Transverse colon (tissue), 4 donors: ENCODE data around the gene SOX10. TPM values are rescaled to one million over a fixed set of nuclear protein-coding genes. Genes with fewer than 3 reads are reported as not detected.

Experiments
- DNase-seq: peaks from one replicate; pipeline ENCODE4 v3.0.0-alpha.2; 2019
- H3K27ac ChIP-seq, 4 donors: fragments of 200-600 bp; sonication (generic); 2 replicates each; pipeline ENCODE4 v1.5.1; 2016 to 2018; ENCODE audit warnings: inconsistent platforms in 4 of 4
- H3K27me3 ChIP-seq: fragments of 200-600 bp; sonication (generic); 2 replicates; pipeline ENCODE4 v1.5.1; 2017; ENCODE audit warnings: inconsistent platforms
- H3K36me3 ChIP-seq, 4 donors: fragments of 200-600 bp; sonication (generic); 2 replicates each; pipeline ENCODE4 v1.5.1; 2017 to 2019; ENCODE audit warnings: inconsistent platforms in 4 of 4
- H3K4me1 ChIP-seq, 4 donors: fragments of 200-600 bp; sonication (generic); 2 replicates each; pipeline ENCODE4 v1.5.1; 2017 to 2020; ENCODE audit warnings: inconsistent platforms in 4 of 4
- H3K4me3 ChIP-seq, 4 donors: fragments of 200-600 bp; sonication (generic); 1 replicate in 1 of 4; 2 replicates in 3 of 4; pipeline versions ENCODE4 v1.5.1 to v1.6.1; 2017 to 2019; ENCODE audit warnings: inconsistent platforms in 4 of 4
- H3K9me3 ChIP-seq, 2 donors: fragments of 200-600 bp; sonication (generic); 2 replicates each; pipeline ENCODE4 v1.5.1; 2017 to 2019; ENCODE audit warnings: inconsistent platforms in 2 of 2
- EP300 ChIP-seq: sonication (generic); formaldehyde crosslinking; IDR thresholded peaks from one replicate; pipeline ENCODE4 v1.6.1; 2017; ENCODE audit warnings: antibody characterized with exemption, low read depth
- POLR2A ChIP-seq: fragments of 450-650 bp; IDR thresholded peaks from one replicate; pipeline ENCODE4 v1.6.1; 2016; ENCODE audit warnings: antibody characterized with exemption, mild to moderate bottlenecking, moderate library complexity
- POLR2AphosphoS5 ChIP-seq, 3 donors: sonication (generic); formaldehyde crosslinking; IDR thresholded peaks; one replicate each; pipeline ENCODE4 v1.6.1; 2016; ENCODE audit warnings: antibody characterized with exemption in 3 of 3
- WGBS, 2 donors: methylation state at CpG; one replicate each; pipeline ENCODE4 v1.1.5; 2018; ENCODE audit warnings: low coverage in 1 of 2; 5-methylcytosine and 5-hydroxymethylcytosine counted together
- in situ Hi-C, 4 donors: fragments of 200-750 bp; cut with MboI; loops; one replicate each; pipeline versions ENCODE4 v1.15.0 to v1.15.1; 2017; ENCODE audit warnings: low sequenced_read_pairs in 3 of 4, low pct_ligation_motif_present in 1 of 4, low pct_unique_long_range_greater_than_20kb in 1 of 4
- intact Hi-C: fragments of 100-400 bp; cut with DNase I; formaldehyde crosslinking; loops from one replicate; pipeline ENCODE4 v1.15.1; 2023; ENCODE audit warnings: low total_unique reads
- total RNA-seq, 4 donors: library from RNA; depleted of rRNA; stranded (reverse); fragments of >200 nt; gene quantifications; one replicate each; pipeline ENCODE4 v1.1.0, GENCODE V29; 2016
- TF ChIP-seq, protein P1 (sequence below), 5 experiments: fragments of 200-600 bp in 3 of 5; fragments of 450-650 bp in 2 of 5; sonication (generic) in 3 of 5; IDR thresholded peaks; 1 replicate in 2 of 5; 2 replicates in 3 of 5; pipeline ENCODE4 v1.5.1; 2016 to 2017; ENCODE audit warnings: antibody characterized with exemption in 5 of 5, inconsistent platforms in 3 of 5, mild to moderate bottlenecking in 2 of 5, moderate library complexity in 1 of 5

SOX10 gene
- total RNA-seq, 4 donors from 2014 or later: 1.2 to 4.9 (median 3.5) TPM

DNA sequence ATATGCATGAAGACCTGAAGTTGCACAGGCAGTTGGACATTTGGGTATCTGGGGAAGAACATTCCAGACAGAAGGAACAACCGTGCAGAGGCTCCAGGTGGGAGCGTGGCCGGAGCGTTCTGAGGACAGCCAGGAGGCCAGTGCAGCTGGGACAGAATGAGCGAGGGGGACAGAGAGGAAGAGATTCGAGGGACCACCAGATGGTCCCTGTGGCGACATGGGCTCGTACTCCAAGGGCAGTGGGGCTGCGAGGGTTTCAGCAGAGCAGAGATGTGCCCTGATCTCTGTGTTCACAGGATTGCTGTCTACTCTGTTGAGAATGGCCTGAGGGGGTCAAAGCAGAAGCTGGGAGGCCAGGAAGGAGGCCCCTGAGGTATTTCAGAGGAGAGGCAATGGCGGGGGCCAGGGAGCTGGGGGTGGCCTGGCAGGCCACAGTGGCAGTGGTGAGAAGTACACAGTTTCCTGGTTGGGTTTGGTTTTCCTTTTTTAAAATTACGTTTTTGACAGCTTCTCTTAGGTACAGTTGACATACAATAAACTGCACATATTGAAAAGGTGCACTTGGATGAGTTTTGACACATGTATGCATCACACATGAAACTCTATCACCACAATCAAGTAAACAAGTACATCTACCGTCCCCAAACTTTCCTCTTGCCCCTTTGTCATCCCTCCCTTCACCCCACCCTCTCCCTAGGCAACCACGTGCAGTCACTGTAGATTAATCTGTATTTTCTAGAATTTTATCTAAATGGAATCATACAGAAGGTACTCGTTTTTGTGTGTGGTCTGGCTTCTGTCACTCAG lies 24.8 kb upstream of the SOX10 start:
- in situ Hi-C loops: no loop called here
- intact Hi-C loops: no loop called here

DNA sequence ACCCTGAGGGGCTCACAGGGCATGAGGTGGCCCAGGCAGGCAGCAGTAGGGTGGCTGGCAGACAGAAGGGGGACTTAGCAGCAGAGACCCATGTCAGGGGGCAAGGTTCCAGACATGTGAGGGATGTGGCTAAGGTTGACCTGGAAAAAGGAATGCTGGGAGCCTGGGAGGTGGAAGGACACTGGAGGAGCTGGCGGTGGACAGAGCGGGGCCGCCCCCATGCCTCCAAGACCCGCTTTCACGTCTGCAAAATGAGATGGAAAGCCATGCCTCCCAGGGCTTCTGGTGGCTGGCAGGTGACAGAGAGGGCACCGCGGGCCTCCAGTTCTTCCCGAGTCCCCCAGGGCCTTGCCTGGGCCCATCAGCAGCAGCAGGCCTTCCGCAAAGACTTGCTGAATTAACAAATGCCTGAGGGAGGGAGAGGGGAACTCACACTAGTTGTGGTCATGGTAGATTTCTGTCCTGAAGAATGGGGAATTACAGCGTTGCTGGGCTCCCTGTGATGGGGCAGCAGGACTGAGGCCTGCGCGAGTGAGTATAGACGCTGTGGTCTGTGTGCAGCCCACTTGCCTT lies 23.1 kb upstream of the SOX10 start:
- no peaks in the 10 kb centered on the region for H3K4me1 ChIP-seq
- no peaks in the 10 kb centered on the region for H3K36me3 ChIP-seq
- WGBS, 2 donors: 93% methylated on average over 13 of the region's 13 CpGs; no CpG with 5 or more reads in 1 of the 2 donors
- no peaks in the 10 kb centered on the region for H3K9me3 ChIP-seq
- no peak for DNase-seq
- in situ Hi-C loops (no loop called here), intact Hi-C loops (no loop called here)
- no peak overlapping the region for H3K27ac ChIP-seq
- no peaks in the 10 kb centered on the region for H3K27me3 ChIP-seq
- no peak overlapping the region for H3K4me3 ChIP-seq
- no peak for TF ChIP-seq POLR2A
- TF ChIP-seq, protein P1, sequence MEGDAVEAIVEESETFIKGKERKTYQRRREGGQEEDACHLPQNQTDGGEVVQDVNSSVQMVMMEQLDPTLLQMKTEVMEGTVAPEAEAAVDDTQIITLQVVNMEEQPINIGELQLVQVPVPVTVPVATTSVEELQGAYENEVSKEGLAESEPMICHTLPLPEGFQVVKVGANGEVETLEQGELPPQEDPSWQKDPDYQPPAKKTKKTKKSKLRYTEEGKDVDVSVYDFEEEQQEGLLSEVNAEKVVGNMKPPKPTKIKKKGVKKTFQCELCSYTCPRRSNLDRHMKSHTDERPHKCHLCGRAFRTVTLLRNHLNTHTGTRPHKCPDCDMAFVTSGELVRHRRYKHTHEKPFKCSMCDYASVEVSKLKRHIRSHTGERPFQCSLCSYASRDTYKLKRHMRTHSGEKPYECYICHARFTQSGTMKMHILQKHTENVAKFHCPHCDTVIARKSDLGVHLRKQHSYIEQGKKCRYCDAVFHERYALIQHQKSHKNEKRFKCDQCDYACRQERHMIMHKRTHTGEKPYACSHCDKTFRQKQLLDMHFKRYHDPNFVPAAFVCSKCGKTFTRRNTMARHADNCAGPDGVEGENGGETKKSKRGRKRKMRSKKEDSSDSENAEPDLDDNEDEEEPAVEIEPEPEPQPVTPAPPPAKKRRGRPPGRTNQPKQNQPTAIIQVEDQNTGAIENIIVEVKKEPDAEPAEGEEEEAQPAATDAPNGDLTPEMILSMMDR (IDR thresholded peaks at IDR 0.05): no peak
- TF ChIP-seq POLR2AphosphoS5 (IDR thresholded peaks at IDR 0.05): no peak
- TF ChIP-seq EP300: no peak

More for the DNA sequence above, 24.8 kb upstream of the SOX10 start:
- no peaks in the 10 kb centered on the region for H3K27me3 ChIP-seq
- H3K9me3 ChIP-seq: no peaks in the 10 kb centered on the region
- no peaks in the 10 kb centered on the region for H3K4me1 ChIP-seq
- TF ChIP-seq EP300 (no peak), POLR2A (no peak), POLR2AphosphoS5 (IDR thresholded peaks at IDR 0.05) (no peak)
- TF ChIP-seq, protein P1 (IDR thresholded peaks at IDR 0.05): no peak
- H3K4me3 ChIP-seq: no peak overlapping the region
- H3K27ac ChIP-seq: no peak overlapping the region
- WGBS, 2 donors: 77 to 80% methylated on average over 7 to 14 of the region's 14 CpGs
- DNase-seq: no peak
- no peaks in the 10 kb centered on the region for H3K36me3 ChIP-seq

DNA sequence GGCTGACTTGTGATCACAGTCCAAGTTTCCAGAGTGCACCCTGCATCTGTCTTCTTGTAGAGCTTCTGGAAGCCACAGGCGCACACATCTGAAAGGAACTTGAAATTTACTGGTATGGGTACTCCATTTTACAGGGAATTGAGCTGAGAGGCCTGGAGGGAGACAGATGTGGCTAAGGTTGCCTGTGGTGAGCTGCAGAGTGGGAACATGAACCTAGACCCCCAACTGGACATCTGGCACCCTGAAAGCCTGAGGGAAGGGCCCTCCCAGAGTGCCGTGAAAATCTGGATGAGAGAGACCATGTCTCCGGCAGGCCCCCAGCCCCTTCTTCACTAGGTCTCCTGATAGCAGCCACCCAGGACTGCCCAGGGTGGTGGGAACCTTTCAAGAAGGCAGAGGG lies 22.6 kb upstream of the SOX10 start:
- 95 to 100% methylated on average over 1 to 3 of the region's 3 CpGs for WGBS, 2 donors
- TF ChIP-seq EP300: no peak
- TF ChIP-seq, protein P1 (IDR thresholded peaks at IDR 0.05): no peak
- TF ChIP-seq POLR2A: no peak
- TF ChIP-seq POLR2AphosphoS5 (IDR thresholded peaks at IDR 0.05): no peak
- no peak overlapping the region for H3K27ac ChIP-seq

DNA sequence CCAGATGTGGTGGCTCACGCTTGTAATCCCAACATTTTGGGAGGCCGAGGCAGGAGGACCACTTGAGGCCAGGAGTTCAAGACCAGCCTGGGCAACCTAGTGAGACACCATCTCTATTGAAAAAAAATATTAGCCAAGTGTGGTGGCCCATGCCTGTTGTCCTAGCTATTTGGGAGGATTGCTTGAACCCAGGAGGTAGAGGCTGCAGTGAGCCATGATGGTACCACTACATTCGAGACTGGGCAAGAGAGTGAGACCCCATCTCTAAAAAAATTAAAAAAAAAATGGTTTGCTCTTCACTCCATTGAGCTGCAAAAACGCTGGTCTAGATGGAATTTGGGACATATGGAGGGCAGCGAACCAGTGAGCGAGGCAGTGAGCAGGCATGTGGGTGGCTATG lies 21.6 kb upstream of the SOX10 start:
- TF ChIP-seq, protein P1 (IDR thresholded peaks at IDR 0.05): no peak
- no peak for TF ChIP-seq POLR2A
- TF ChIP-seq POLR2AphosphoS5 (IDR thresholded peaks at IDR 0.05): no peak
- no peak for TF ChIP-seq EP300
- H3K4me1 ChIP-seq: no peaks in the 10 kb centered on the region
- no peaks in the 10 kb centered on the region for H3K9me3 ChIP-seq
- in situ Hi-C loops: no loop called here
- DNase-seq: no peak
- H3K4me3 ChIP-seq: no peak overlapping the region
- H3K36me3 ChIP-seq: no peaks in the 10 kb centered on the region
- intact Hi-C loops: no loop called here
- 88 to 91% methylated on average over 6 of the region's 6 CpGs for WGBS, 2 donors
- H3K27me3 ChIP-seq: no peaks in the 10 kb centered on the region
- no peak overlapping the region for H3K27ac ChIP-seq

More for the DNA sequence above, 22.6 kb upstream of the SOX10 start:
- H3K36me3 ChIP-seq: no peaks in the 10 kb centered on the region
- DNase-seq: no peak
- no peaks in the 10 kb centered on the region for H3K4me1 ChIP-seq
- no peak overlapping the region for H3K4me3 ChIP-seq
- in situ Hi-C loops (no loop called here), intact Hi-C loops (no loop called here)
- H3K9me3 ChIP-seq: no peaks in the 10 kb centered on the region
- no peaks in the 10 kb centered on the region for H3K27me3 ChIP-seq
